GM18502 (cell line): ENCODE results near the gene SLC39A11.
"Not testable (repeated sequence)": the region's sequence is repeated elsewhere in the genome, so short reads cannot be mapped to it uniquely, and the experiment has no call there.

Experiments used
- ATAC-seq: cut with Tn5 transposase; IDR thresholded peaks from one replicate; pipeline ENCODE4 v1.9.1; 2021; ENCODE audit warnings: mild to moderate bottlenecking; ENCODE audit not compliant: unreplicated experiment, poor library complexity

The SLC39A11 gene

DNA sequence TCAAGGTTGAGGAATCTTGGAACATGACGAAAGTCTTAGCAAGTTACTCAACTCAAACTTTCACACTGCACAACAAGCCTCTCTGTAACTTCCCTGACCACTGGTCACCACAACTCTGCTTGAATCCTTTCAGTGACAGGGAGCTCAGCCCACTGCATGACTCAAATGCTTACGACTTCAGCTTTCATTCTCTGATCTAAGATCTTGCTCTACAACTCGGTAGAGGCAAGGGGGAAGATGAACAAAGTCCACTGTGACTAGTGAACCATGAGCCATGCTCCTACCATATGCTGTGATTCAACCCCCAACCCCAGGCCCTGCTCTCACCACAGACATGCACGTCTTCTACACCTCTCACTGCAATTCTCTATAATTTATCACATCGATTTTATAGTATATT, 160.9 kb downstream of the SLC39A11 start:
- ATAC-seq, result no peak

DNA sequence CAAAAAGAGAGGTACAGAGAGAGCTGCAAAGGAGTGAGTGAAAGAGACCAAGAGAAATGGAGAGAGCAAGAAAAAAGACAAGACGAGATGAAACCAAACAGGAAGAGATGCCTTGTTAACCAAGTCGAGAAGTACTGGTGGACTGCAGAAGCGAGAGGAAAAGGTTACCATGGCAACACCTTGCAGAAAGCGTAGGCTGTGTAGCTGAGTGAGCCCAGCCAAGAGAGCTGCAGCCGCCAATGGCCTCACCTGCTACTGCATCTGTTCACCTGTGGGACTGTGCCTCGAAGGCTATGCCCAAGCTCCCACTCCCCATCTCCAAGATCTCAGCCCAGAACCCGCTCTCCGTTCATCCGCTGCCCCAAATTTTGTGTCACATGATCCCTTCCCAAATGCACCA, 161.3 kb downstream of the SLC39A11 start:
- no peak for ATAC-seq

DNA sequence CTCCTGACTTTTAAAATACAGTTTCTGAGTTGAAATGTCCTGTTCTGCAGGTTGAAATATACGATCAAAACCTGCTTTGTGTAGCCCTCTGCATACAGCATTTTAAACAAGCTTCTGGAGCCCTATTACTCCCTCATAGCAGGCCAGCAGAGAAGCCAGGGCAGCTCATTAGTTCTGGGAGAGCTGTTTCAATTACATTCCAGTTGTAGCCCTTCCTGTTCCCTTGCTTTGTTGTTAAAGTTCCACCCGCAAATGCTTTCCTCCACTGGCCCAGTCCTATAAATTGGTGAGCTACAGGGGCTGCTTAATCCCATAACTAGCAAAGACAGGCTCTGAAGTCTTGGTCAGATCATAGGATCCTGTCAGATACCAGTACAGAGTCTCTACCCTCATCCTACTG, 162.5 kb downstream of the SLC39A11 start:
- no peak for ATAC-seq

DNA sequence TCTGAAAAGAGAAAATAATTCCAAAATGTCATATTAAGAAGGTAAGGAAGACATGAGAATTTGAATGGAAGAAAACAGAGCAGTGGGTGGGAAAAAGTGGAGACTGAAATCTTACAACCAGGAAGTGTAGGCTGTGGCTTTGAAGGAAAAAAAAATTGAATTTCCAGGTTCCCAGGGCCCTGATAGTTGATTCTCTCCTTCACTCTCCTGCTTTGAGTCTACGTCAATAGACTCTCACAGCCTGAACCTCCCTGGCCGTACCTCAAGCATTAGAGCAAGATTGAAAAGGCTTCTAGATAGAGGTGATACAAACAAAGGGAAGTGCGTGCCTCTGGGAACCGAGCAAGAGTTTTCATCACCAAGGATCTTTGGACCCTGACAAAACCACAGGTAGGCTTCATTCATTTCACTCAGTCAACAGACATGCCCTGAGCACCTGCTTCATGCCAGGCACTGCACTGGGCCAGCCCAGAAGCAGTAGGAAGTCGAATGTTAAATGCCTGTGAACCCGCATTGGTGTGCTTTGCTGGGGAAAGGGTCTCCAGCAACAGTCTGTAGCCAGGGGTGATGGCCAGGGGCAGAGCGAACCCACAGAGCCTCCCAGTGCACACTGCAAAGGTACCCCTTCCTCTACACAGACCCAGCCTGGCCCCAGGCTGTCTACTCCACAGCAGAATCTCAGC, 163.9 kb downstream of the SLC39A11 start:
- no peak for ATAC-seq

DNA sequence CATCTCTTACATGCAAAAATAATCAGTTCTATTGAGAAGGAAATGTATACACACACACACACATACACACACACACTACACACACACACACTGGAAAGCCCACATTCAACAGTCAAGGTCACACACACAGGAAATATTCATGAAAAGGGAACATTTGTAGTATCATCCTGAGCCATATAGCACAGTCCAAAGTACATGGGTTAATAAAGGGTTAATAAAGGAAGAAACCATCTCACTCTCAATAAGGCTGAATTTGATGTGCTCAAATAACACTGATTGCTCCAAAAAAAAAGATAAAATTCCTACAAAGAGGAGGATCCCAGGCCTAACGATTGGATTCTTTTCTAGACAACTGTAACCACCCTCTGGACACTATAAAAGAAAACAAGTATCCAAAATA, 164.7 kb downstream of the SLC39A11 start:
- ATAC-seq, result no peak

DNA sequence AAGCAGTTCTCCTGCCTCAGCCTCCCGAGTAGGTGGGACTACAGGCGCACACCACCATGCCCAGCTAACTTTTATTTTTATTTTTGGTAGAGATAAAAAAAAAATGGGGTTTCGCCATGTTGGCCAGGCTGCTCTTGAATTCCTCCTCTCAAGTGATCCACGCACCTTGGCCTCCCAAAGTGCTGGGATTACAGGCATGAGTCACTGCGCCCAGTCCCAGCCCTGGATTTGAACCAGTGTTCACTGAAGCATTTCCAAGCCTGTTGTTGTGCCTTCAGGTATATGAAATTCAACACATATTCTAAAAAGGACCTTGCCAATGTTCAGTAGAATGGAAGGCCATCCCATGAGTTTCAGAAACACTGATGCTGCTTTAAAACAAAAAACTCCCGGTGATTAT, 165.3 kb downstream of the SLC39A11 start:
- ATAC-seq, result no peak

DNA sequence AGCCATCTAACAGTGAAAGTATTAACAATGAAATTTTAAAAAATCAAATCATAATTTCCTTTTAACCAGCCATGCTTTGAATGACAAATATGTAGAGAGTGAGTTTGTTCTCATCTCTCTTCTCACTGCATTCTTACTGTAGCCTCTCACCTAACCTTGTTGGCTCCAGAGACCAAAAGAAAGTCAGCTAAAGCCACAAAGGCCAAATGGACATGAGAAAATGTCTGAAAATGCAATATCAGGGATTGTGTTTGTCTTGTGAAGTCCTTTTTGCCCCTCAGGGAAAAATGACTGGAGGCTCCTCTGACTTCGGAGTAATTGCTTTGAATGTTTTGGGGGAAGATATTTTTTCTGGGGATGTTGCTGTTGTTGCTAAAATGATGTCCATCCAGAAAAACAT, 166.3 kb downstream of the SLC39A11 start:
- ATAC-seq, result no peak

DNA sequence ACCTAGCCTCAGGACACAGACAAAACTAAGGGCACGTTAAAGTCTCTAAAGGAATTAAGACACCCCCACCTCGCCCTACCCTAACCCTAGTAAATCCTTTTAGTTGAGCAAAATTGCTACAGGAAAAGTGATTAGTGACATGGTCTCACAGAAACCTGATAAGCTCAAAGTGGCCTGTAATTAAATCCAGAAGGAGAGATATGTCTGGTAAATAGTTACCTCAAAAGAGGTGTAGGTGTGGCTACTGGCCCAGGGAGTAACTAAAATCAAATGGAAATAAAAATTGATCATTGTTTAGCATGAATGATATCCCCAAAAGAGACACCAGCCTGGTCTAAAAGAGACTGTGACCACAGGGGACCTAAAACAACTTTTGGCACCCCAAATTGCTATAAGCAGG, 168.3 kb downstream of the SLC39A11 start:
- ATAC-seq, result no peak

DNA sequence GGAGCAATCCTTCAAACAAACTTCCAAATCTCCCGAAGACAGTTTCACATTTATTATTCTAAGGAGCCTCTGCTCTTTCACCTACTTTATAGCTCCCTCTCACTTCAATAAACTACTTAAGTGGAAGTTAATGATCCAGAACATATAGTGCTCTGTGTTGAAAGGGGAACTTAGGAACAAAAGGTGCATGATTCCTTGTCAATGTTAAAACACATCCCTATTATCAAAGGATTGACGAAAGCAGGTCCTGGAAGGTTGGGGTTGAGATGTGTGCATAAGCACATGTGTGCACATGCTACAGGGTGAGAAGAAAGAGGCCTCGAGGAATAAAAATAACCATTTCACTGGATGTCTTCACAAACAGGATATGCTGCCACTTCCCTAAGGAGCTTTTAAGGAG, 170.3 kb downstream of the SLC39A11 start:
- ATAC-seq, result no peak

DNA sequence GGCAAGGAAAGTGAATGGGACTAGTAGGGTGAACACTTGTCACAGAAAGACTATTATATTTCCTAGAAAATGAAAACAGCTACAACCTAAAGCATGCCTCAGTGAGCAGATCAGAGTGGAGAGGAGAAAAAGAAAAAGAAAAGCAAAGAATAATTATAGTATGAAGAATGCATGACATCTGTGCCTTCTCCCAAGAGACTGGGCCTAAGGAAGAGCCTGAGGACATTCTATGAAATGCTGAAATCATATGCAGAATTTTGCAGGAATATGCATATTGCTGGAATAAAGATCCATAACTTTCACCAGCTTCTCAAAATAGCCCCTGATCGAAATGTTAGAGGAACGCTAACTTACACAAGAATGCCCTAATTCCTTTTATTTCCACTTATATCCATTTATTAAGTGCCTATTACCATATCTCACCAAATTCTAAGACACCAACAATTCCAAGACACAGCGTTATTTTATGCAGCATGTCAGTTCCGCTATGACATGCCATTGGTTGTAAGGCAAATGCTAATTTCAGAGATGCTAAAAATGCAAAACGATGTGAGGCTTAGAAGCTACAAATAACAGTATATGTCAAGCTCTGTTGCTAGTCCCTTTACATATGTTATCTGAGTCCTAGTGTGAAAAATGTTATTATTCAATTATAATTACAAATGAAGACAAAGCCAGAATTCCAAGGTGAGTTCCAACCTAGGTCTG, 171.0 kb downstream of the SLC39A11 start:
- no peak for ATAC-seq

DNA sequence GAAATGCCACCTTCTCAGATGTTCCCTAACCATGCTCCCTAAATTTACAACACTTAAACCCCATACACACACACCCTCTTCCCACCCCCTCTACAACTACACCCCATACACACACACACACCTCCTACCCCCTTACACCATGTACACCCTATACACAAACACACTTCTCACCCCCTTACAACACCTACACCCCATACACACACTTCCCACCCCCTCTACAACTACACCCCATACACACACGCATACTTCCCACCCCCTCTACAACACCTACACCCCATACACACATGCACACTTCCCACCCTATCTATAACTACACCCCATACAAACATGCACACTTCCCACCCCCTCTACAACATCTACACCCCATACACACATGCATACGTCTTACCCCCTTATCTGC, 172.0 kb downstream of the SLC39A11 start:
- ATAC-seq, result no peak

DNA sequence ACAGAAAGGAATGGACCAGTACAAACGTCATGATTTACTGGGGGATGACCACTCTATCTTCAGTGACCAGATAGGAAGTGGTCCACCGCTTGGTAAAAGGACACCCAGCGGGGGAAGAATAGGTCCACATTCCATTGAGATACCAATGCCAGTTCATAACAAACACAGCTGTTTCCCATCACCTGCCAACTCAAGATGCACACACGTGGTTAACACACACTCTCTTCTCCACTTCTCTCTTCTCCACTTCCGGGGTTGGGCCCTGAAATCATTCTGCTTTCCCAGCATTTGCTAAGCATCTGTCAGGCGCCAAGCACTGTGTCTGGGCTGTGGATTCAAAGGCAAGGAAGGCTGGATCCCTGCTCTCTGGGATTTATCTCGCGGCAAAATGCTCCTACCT, 175.5 kb downstream of the SLC39A11 start:
- ATAC-seq, result no peak

DNA sequence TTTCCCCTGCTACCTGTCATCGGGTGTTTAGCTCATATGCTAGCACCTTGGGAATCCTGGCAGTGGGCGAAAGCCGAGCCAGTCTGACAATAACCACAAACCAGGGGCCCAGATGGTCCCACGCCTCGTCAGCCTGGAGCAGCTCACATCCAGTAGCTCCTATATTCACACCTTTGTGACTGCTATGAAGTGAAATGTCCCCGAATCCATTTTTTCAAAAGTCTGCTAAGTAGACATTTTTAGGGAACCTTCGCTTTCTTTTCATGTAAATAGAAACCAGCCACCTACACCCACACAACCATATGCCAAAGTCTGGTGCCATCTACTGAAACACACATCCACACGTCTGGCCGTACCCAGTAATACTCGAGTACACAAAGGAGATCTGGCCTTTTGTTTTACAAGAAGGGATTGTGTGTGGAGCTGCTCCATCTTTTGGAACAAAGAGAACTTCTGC, 176.8 kb downstream of the SLC39A11 start:
- ATAC-seq, result no peak

DNA sequence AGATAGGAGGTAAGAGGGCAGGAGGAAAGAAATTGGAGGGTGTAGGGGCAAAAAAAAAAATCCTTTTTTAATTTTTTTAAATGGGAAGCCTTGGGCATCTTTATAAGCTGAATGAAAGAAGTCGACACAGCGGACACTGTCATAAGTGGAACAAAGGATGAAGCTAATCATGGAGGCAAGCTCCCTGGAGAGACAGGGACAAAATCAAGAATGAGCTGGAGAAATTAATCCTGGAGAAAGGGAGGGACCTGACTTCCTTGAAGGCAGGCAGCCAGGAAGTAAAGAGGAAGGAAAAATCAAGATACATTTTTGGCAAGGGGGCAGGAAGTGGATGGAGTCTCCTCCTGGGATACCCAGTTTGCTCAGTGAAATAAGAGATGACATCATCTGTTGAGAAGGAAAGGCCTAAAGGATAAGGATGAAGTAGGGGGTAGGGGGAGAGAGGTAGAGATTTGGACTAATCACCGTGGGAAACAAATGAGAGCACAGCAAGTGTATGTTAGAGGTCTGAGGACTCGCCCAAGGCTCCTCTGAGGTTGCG, 179.3 kb downstream of the SLC39A11 start:
- no peak for ATAC-seq

DNA sequence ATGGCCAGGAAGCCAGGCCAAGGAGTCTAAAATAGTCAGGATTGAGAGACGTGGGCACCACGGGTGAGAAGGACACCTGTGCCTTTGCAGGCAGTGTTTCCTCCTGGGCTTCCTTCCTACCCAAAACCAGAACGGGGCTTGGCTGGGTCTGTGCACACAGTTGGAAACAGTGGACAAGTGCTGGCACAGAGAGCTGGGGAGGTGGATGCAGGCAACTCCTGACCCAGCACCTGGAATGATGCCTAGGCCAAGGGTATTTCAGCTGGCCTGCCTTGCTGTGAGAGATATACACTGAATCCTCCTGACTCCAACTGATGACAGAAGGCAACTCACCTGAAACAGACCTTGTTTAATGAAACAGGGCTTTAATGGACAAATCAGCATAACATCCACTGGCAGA, 186.2 kb downstream of the SLC39A11 start:
- ATAC-seq, result no peak

DNA sequence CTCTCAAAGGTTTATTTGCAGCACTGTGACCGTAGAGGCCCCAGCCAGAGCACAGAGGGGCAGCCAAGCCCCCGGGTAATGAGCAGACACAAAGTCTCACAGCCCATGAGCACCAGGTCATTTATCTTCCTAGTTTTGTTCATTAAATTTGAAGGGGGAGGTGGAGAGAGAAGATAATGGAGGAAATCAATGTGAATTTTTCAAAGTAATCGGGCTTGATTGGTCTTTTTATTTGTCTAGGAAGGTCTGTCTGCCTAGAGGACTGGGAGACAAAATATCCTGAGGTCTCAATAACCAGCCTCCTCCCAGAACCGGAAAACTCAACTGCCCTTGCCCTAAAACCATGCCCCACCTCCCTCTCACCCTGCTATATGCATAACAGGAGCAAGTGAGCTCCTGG, 189.0 kb downstream of the SLC39A11 start:
- ATAC-seq, result no peak

DNA sequence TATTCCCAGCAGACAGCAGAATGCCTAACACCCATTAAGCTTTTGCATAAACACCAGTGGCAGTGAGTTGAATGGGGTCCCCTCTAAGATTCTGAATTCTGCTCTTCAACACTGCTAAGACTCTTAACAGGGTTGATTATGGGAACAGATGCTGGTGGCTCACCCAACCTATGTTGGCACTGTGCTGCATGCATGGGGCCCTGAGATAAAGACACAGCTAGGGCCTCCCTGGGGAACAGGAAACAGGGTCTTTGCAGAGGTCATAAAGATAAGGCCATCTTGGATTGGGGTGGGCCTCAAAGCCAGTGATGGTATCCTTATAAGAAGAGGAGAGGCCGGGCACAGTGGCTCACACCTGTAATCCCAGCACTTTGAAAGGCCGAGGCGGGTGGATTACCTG, 190.8 kb downstream of the SLC39A11 start:
- no peak for ATAC-seq

DNA sequence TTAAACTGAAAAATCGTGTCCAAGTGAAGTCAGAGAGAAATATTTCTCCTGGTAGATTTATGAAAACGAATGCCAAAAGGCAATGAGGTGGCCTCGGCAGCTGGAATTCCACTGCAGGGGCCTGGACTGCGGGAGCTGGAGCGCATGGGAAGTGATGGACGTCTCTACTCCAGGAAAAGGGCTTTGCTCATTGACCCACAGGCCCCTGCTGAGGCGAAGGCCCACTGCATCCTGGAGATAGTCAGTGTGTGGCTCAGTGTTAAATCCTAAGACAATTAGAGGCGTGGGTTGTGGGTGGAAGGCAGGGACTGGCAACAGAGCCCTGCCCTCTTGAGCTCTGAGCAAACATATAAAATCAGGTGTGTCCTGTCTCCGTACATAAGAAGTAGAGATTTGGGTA, 191.4 kb downstream of the SLC39A11 start:
- ATAC-seq, result no peak

DNA sequence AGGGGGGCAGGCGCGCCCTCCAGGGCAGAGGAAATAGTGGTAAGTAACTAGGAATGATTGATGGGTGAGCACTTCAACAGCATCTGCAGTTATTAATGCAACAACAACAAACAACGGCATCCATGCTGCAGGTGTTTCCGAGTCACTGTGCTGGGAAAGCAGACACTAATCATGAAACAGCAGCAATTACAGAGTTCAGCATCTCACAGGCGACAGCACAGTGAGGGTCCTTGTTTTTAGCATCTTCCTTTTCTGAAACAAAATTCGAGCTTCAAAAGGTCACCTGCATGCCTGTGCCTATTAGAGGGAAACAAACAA, 191.9 kb downstream of the SLC39A11 start:
- no peak for ATAC-seq

DNA sequence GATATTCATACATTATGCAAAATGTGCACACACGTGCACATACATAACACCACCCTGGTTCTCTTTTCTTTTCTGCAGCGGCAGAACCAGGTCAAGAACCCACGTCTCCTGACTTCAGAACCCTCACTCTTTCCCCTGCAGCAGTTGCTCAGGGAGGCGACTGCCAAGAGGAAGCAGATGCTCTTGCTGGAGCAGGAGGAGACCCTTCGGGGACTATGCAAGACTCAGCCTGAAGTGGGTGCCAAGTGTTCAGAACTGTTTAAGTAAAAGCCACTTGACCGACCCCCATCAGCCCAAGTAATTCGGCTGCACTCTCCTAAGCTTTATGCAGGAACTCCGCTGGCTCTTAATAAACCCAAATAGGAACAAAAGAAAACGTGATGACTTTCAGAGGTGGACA, 193.8 kb downstream of the SLC39A11 start:
- ATAC-seq, result no peak

DNA sequence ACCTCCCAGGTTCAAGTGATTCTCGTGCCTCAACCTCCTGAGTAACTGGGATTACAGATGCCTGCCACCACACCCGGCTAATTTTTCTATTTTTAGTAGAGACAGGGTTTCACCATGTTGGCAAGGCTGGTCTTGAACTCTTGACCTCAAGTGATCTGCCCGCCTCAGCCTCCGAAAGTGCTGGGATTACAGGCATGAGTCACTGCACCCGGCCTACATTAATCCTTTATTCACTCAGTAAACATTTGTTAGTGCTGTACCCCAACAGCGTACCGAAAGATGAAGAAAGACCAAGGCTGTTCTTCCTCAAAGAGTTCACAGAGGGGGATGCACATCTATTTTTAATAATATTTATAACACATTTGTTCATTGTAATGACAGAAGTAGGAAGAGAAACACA, 196.2 kb downstream of the SLC39A11 start:
- ATAC-seq, result not testable (repeated sequence)

DNA sequence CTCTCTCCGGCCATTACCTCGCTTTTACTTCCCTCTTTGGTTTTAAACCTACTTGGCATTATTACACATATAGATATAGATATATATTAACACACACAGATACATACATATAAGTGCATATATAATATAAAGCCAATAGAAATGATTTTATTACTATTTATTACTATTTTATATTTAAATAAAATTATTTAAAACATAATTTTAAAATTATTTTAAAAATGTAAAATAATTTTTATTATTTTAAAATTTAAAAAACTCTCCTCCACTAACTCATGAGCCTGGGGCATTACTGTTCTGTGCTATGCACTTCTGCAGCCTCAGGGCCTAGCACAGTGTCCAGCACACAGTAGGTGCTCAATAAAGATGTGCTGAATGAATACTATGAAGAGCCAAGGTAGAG, 200.9 kb downstream of the SLC39A11 start:
- ATAC-seq, result no peak
